Neutrophil (primary cell): Measurements from ENCODE around the gene HAP1.

Source experiments
- H3K27ac ChIP-seq: fragments of 200-600 bp; sonication (generic); 2 replicates; pipeline ENCODE4 v1.5.1; 2016; ENCODE audit warnings: mild to moderate bottlenecking, moderate library complexity
- H3K27me3 ChIP-seq: fragments of 200-600 bp; sonication (generic); 2 replicates; pipeline ENCODE4 v1.6.0; 2016; ENCODE audit warnings: mild to moderate bottlenecking
- H3K36me3 ChIP-seq: fragments of 200-600 bp; sonication (generic); 2 replicates; pipeline ENCODE4 v1.5.1; 2017
- H3K4me1 ChIP-seq, 2 experiments: fragments of 200-600 bp in 1 of 2; sonication (generic) in 1 of 2; 1 replicate in 1 of 2; 2 replicates in 1 of 2; pipeline versions ENCODE4 v1.5.1 to v1.6.1; 2013 to 2016; ENCODE audit warnings: low read depth in 1 of 2, low read length in 1 of 2, mild to moderate bottlenecking in 1 of 2, moderate library complexity in 1 of 2; ENCODE audit not compliant: control insufficient read depth in 1 of 2, insufficient read depth in 1 of 2
- H3K4me3 ChIP-seq, 2 experiments: fragments of 200-600 bp in 1 of 2; sonication (generic) in 1 of 2; 1 replicate in 1 of 2; 2 replicates in 1 of 2; pipeline ENCODE4 v1.5.1; 2013 to 2016; ENCODE audit warnings: low read depth in 1 of 2, low read length in 1 of 2, mild to moderate bottlenecking in 1 of 2, moderate library complexity in 1 of 2
- H3K9me3 ChIP-seq: fragments of 200-600 bp; sonication (generic); 2 replicates; pipeline ENCODE4 v1.5.1; 2016
- TF ChIP-seq, protein P1 (sequence below): fragments of 200-600 bp; sonication (generic); IDR thresholded peaks from 2 replicates; pipeline ENCODE4 v1.5.1; 2016; ENCODE audit warnings: antibody characterized with exemption

Gene HAP1, protein sequence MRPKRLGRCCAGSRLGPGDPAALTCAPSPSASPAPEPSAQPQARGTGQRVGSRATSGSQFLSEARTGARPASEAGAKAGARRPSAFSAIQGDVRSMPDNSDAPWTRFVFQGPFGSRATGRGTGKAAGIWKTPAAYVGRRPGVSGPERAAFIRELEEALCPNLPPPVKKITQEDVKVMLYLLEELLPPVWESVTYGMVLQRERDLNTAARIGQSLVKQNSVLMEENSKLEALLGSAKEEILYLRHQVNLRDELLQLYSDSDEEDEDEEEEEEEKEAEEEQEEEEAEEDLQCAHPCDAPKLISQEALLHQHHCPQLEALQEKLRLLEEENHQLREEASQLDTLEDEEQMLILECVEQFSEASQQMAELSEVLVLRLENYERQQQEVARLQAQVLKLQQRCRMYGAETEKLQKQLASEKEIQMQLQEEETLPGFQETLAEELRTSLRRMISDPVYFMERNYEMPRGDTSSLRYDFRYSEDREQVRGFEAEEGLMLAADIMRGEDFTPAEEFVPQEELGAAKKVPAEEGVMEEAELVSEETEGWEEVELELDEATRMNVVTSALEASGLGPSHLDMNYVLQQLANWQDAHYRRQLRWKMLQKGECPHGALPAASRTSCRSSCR

DNA sequence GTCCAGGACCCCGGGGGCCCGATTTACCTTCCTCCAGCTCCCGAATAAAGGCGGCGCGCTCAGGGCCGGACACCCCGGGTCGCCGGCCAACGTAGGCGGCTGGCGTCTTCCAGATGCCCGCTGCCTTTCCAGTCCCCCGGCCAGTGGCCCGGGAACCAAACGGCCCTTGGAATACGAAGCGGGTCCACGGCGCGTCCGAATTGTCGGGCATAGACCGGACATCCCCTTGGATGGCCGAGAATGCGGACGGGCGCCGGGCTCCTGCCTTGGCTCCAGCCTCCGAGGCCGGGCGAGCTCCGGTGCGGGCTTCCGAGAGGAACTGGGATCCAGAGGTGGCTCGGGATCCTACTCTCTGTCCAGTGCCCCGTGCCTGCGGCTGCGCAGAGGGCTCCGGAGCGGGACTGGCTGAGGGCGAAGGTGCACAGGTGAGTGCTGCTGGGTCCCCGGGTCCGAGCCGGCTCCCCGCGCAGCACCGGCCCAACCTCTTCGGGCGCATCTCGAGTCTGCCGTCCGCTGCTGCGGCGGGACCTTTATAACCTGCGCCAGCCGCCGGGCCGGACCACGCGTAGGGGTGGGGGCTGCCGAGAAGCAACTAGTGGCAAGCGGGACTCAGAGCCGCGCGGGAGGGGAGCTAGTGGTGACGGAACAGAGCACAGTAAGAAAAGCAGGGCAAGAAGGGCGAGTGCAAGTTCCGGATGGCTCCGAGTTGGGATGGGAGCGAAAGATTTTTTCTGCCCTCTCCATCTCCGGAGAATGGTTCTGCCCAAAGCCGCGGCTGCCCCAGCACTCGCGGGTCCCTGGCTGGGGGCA lies at the start of gene HAP1:
Gene HAP1 (minus strand): TSS at position 505 of the 810 bp plus-strand sequence. CDS start 9 bp downstream, at position 496.
- no peak within 1 kb of the TSS for H3K4me3 ChIP-seq
- TF ChIP-seq, protein P1, sequence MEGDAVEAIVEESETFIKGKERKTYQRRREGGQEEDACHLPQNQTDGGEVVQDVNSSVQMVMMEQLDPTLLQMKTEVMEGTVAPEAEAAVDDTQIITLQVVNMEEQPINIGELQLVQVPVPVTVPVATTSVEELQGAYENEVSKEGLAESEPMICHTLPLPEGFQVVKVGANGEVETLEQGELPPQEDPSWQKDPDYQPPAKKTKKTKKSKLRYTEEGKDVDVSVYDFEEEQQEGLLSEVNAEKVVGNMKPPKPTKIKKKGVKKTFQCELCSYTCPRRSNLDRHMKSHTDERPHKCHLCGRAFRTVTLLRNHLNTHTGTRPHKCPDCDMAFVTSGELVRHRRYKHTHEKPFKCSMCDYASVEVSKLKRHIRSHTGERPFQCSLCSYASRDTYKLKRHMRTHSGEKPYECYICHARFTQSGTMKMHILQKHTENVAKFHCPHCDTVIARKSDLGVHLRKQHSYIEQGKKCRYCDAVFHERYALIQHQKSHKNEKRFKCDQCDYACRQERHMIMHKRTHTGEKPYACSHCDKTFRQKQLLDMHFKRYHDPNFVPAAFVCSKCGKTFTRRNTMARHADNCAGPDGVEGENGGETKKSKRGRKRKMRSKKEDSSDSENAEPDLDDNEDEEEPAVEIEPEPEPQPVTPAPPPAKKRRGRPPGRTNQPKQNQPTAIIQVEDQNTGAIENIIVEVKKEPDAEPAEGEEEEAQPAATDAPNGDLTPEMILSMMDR = no peak
- H3K36me3 ChIP-seq = no peaks in the 10 kb centered on the region
- peaks cover 0 to 3% of the 10 kb centered on the region in 2 experiments for H3K4me1 ChIP-seq
- no peak within 1 kb of the TSS for H3K27ac ChIP-seq
- peaks cover 80% of the 10 kb centered on the region for H3K27me3 ChIP-seq
- H3K9me3 ChIP-seq = no peaks in the 10 kb centered on the region

DNA sequence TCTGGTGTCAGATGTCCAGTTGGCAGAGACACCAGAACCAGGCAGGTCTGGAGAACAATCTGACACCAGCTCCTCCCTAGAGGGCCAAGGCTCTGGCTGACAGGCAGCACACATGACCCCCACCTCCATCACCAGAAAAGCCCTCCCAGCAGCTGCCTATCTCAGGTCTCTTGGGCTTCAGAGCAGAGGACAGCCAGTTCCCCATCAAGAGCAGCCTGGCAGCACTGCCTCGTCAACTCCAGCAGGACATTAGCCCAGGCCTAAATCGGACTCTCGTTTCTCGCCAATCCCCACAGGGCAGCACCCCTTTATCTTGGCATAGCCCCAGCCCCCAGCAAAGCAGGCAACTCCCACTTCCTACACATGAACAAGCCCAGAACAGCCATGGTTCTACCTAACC lies 47.7 kb upstream of the HAP1 start:
- H3K36me3 ChIP-seq = no peaks in the 10 kb centered on the region
- TF ChIP-seq, protein P1 = no peak
- H3K27ac ChIP-seq = no peak overlapping the region
- H3K4me1 ChIP-seq = peaks cover 17 to 29% of the 10 kb centered on the region in 2 experiments
- no peaks in the 10 kb centered on the region for H3K9me3 ChIP-seq
- peaks cover 57% of the 10 kb centered on the region for H3K27me3 ChIP-seq
- H3K4me3 ChIP-seq = no peak overlapping the region

DNA sequence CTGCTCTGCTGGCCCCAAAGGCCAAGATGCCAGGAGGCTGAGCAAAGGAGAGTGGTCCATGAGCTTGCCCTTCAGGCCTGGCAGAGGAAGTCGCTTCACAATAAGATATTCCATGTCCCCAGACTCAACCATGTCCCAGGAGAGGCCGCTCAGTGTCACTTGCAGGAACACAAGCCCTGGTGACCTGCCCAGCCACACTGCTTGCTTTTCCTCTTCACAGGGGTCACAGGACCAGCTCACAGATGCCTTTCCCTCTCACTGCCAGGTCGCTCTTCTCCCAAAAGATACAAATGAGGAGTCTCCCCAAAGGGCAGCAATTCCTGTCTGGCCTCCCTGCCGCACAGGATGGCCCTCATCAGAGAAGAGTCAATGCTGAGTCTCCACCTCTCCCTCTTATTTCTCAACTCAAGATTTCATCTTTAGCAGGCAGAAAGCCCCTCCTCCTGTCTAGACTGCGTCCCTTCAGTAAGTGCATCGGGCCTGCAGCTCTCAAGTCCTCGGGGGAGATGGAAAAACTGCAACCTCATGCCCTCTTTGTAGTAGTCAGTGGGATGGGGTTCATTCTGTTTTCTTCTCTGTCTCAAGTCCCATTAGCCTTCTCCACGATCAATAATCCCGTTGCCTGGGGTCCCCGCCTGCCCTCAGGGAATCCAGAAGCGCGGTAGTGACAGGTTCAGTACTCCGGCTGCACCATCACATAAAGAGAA lies 47.1 kb upstream of the HAP1 start:
- H3K36me3 ChIP-seq = no peaks in the 10 kb centered on the region
- H3K4me3 ChIP-seq = no peak overlapping the region
- TF ChIP-seq, protein P1 = no peak
- peaks cover 17 to 27% of the 10 kb centered on the region in 2 experiments for H3K4me1 ChIP-seq
- peaks cover 51% of the 10 kb centered on the region for H3K27me3 ChIP-seq
- H3K9me3 ChIP-seq = no peaks in the 10 kb centered on the region
- no peak overlapping the region for H3K27ac ChIP-seq

DNA sequence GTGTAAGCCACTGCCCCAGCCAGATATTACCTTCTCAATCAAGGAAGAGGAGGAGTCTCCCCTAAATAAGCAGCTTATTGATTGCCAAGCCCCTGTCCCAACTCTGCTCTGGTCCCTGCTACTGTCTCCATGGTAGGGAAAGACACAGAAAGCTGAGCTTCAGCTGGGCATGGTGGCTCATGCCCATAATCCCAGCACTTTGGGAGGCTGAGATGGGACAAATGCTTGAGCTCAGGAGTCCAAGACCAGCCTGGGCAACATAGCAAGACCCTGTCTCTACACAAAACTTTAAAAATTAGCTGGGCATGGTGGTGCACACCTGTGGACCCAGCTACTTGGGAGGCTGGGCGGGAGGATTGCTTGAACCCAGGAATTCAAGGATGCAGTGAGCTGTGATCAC lies 45.5 kb upstream of the HAP1 start:
- H3K27me3 ChIP-seq = peaks cover 35% of the 10 kb centered on the region
- TF ChIP-seq, protein P1 = no peak
- H3K4me1 ChIP-seq = peaks cover 4 to 11% of the 10 kb centered on the region in 2 experiments
- no peaks in the 10 kb centered on the region for H3K36me3 ChIP-seq
- no peak overlapping the region for H3K27ac ChIP-seq
- no peaks in the 10 kb centered on the region for H3K9me3 ChIP-seq
- no peak overlapping the region for H3K4me3 ChIP-seq

DNA sequence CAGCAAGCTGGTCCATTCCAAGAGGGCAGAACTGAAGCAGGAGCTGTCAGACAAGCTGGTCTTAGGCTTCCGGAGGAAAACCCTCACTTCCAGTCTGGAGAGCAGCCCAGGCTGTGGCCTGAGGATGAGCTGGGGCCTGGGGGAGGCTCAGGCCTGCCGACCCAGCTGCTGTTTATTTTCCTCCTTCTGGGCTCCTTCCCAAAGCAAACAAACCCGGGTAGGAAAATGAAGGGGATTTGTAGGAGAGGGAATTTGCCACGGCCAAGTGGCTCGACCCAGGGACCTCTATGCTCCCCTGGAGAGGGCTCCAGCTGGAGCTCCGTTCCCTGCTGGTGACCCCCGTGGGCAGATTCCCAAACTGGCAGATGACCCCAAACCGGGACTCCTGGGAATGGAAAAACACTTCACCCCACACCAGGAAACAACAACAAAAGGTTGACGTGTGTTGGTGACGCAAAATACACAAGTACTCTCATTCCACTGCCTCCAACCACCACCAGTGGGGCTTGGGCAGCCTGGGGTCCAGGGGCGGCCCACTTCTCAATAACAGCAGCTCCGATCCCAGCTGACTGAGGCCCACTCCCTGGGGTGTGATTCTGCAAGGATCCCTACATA lies 43.2 kb upstream of the HAP1 start:
- Histone ChIP-seq H3K4me3 (no peak overlapping the region), H3K27ac (no peak overlapping the region)

More for the DNA sequence above, 43.2 kb upstream of the HAP1 start:
- Histone ChIP-seq H3K36me3 (no peaks in the 10 kb centered on the region), H3K27me3 (peaks cover 12% of the 10 kb centered on the region), H3K9me3 (no peaks in the 10 kb centered on the region), H3K4me1 (no peaks in the 10 kb centered on the region)
- TF ChIP-seq, protein P1 = no peak
